GM21825 (cell line): Measurements from ENCODE around the gene DENND1A.

ENCODE experiments used
- ATAC-seq: cut with Tn5 transposase; IDR thresholded peaks from one replicate; pipeline ENCODE4 v1.9.1; 2021; ENCODE audit warnings: mild to moderate bottlenecking, moderate library complexity; ENCODE audit not compliant: unreplicated experiment

DENND1A gene

DNA sequence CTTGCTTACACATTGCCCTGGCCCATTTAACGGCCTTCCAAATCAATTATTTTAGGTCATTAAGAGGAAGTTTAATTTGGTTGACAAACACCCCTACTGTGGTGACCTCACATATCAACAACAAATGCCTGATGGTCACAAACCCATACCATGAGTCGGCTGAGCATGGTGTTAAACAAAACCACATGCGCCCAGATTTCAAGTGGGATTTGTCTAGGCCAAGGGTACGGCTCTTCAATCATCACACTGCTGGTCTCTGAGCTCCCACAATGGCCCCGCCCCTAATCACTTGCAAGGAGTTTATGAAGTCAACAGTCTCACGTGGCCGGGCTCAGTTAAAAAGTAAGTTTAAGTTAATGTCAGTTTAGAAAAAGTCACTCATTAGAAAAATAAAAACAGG lies 330.1 kb downstream of the DENND1A start:
- no peak for ATAC-seq

DNA sequence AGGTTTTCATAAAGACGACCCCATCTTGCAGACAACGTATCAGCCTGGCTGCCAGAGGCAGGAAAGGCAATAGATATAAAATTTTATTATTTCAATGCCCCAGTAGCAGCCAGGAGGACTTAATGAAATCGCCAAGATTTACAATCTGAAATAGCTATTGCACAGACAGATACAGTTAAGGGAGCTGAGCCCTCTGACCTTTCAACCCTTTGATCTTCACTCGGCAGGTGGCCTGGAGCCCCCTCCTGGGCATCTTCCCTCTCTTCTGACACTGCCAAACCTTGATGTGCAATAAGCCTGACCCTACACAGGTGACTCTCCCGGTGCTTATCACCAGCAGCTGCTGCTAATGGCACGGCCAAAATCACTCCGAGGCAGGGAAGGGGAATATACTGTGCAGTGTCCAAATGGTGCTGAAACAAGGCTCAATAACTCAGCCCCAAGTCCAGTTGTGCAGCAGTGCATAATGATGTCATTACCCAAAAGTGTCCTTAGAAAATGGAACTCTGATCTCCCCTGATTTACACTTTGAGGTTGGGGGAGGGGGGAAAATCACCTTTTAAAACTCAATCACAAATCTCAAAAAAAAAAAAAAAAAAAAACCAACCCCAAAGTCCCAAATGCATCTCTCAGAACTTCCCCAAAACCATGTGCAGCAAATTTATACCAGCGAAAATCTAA lies 331.9 kb downstream of the DENND1A start:
- no peak for ATAC-seq

DNA sequence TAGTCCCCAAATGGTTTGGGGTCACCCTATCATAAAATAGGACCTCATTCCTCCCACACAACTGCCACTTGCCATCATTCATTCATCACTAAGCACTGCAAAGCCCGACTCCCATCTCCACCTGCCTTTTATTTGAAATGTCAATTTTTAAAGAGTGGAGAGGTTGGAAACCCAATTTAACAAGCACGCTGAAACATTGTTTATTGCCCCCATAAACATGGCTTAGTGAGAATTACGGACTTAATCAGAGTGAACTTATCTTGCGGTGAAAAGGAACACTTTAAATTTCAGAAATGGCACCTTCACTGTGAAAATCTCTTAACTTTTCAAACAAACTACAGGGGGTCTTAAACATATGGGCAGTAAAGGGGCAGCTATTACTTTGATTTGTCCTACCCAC lies 332.9 kb downstream of the DENND1A start:
- no peak for ATAC-seq

DNA sequence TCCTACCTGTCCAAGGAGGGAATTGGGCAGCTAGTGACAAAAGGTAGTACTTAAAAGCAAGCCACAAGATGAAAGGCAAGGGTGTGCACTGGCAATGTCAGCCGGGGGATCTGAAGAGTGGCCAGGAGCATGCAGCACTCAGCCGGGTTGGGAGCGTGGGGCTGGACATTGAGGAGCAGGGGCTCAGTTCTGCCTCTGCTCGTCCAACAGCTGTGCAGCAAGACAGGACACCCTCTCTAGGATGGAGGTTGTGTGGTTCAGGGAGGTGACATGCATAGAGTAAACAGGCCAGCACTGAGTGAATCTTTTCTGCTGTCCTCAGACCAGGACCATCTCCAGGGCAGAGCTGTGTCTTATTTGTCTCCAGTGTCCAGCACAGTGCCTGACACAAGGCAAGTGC lies 338.6 kb downstream of the DENND1A start:
- no peak for ATAC-seq

DNA sequence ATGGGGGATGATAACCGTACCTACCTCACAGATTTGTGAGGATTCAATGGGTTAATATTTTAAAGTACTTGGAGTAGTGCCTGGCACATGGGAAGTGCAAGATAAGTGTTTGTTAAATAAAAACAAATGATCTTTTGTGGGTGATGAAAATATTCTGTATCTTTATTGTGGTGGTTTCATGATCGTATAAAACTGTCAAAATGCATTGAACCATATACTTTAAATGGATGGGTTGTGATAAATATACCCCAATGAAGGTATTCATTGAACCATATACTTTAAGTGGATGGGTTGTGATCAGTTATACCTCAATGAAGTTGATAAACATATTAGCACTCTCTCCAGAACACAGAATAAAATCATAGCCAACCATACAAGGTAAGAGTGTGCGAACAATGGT lies 339.4 kb downstream of the DENND1A start:
- no peak for ATAC-seq

DNA sequence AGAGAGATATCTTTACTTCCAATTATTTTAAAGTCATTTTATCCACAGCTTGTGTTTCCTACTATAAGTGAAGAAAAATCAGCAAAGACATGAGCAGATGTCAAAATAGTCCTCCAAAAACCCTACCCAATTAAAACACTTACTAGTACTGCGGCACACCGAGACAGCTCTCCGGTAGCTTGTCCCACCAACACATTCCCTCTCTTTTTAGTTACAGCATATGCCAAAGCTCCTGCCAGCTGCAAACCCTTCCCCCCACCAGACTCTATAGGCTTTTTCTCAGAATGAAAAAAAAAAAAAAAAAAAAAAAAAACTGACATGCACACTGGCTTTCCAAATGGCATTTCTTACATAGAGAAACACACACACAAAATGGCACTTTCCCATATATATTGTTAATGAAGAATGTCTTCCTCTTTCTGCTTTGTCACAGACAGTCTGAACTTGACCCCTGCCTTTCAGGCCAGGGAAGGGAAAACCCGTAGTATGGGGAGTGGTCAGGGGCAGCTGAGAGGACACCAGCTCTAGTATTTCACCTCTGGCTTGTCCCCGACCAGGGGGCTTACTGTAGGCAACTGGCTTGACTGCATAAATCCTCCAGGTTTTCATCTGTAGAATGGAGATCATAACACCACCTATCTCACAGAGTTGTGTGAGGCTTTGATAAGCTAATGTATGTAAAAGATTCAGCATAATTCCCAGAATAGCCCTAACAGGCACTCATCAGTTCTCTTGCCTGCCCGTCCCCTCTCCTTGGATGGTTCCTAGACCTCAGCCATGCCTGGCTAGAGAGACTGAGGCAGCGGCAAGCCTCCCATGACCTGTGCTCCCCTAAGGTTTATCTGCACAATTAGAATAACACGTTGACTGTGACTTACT lies 340.3 kb downstream of the DENND1A start:
- ATAC-seq: no peak

DNA sequence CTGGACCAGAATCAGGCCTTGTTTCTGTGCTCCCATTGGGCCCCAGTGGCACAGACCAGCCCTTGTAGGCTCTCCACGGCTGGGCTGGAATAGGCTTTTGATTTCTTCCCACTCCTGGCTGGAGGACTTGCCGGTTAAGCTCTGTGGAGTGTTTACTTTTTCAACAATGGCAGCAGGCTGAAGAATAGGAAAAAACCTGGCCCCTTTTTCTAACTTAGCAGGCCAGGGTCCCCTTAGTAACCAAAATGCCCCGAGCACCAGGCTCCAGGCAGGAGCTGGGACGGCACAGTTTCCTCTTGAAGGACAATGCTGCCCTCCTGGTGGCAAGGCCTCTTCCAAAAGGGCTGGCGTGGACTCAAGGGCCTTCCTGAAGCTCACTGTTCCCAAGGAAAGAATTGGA lies 343.7 kb downstream of the DENND1A start:
- ATAC-seq: no peak

DNA sequence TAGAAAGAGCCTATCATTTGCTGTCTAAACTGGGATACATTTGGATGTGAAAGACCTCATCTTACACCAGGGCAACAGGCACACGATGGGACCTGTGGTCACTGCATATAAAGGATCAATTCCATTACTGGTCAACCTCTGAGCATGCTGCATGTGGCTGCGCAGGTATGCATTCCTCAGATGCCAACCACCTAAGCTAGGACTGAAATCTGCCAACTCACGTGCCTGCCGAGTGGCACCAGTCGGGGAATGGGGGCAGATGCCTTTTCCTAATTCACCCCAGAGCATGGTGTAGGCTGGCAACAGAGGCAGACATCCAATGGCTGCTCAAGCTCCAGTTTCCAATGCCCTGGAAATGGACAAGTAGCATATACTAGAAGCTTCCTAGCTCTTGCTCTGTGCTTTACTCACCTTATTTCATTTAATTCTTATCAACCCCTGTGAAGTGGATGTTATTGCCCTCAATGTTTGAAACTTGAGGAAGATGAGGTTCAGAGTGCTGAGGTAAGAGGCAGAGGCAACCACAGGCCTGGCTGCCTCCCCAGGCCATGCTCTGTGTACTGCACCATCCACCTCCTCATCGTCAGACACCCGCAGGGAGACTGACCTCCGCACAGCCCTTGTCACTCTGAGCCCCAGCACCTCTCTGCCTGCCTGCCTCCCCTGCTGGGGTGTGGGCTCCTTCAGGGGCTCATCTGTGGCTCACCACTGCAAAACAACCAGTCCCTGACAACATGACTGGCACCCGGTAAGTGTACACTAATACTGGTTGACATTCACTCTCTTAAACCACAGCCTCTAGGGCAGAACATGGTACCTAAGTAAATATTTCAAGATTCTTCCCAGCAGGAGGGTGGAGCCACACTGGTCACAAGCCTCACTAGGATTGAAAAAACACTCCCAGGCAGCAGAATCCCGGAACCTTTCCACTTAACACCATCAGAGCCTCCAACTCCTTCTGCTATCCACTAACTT lies 345.4 kb downstream of the DENND1A start:
- ATAC-seq: no peak

DNA sequence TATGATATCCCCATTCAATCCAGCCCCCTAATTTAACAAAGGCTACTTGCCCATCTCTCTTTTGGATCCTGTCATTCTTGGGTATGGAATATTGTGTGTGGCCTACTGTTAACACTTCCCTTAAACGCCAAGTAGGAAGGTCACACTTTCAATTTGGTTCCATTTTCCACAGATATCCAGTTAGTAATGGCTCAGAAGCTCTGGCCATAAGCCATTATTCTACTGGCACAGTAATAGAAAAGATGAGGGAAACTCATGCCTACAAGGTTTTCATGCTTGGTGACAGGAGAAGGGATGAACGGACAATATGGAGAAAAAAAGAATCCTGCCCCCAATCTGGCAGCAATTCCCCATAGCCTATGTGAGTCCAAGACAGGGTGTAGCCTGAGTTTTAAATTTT lies 346.3 kb downstream of the DENND1A start:
- ATAC-seq: no peak

DNA sequence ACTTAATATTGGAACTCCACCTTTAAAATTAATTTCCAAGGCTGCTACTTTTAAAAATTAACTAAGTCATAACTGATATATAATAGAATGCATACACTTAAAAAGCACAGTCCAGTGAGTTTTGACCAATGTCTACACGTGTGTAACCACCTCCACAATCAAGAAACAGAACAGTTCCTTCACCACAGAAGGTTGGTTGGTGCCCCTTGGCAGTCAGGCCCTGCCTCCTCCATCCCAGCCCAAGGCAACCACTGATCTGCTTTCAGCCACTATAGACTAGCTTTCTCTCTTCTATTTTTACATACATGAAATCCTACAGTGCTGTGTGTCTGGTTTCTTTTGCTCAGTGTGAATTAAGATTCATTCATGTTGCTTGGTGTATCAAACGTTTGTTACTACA lies 358.7 kb downstream of the DENND1A start:
- ATAC-seq: no peak

DNA sequence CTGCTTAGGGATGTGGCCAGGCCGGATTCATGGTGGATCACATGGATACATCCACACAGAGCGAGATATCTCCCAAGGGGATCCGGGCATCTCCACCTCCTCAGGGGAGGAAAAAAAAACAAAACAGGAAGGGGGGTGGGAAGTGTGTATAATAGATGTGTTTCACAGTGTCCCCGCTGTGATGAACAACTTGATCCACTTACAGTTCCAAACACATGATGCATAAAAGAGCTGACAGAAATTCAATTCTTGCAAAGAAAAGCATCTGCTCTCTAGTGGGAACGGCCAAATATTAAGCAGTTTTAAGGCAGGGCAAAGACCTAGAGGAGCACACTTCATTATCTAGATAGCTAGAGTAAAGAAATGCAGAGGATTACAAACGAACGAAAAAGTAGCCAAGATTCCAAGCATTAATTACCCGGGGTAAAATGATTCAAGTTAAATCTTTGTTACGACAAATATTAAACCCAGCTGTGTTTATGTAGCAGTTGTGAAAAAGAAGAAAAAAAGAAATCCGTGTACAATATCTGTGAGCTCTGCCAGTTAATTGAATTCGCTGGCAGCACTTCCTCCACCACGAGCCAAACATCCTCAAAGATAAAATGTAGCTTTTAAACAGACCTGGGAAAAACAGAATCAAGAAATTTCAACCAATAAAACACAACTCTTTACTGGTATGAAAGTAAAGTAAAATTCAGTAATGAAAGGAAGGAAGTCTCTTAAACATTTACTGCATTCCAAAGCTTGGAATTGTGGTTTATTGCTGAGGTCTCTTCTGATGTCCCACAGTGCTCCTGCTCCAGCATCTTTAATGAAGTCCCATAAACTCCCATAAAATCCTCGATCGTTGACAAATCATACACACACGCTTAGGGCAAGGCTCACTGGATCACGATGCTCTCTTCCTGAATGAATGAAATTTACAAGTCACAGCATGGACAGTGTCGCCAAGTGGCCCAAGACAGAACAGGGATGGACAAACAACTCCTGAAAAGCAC lies 360.9 kb downstream of the DENND1A start:
- no peak for ATAC-seq

DNA sequence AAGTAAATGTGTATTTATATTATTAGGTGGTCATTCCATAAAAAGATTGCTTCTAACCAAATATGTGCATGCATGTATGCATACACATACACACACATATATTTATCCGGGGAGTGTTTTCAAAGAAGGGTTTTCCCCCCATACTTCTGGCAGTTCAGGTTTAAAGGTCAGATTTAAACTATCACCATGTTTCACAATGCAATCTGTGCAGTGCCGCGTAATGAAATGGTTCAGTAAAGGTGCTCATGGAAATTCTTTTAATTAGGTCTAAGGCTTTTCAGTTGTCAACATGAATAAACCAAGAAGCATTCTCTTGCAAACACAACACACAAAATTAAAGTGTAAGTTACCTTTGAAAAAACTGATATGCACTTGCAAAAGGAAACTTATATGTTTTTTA lies 362.9 kb downstream of the DENND1A start:
- ATAC-seq: no peak

DNA sequence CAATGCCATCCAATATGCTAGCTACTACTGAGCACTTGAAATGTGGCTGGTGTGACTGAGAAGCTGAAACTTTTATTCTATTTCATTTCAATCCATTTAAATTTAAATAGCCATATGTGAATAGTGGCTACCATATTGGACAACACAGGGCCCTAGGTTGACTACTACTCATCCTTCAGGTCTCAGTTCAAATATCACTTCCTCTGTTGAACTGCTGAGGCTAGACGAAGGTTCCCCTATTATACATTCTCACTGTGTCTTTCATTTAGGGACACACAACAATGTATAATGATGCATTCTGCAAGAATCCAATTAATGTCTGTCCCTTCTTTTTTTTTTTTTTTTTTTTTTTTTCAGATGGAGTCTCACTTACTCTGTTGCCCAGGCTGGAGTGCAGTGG lies 365.3 kb downstream of the DENND1A start:
- ATAC-seq: no peak

DNA sequence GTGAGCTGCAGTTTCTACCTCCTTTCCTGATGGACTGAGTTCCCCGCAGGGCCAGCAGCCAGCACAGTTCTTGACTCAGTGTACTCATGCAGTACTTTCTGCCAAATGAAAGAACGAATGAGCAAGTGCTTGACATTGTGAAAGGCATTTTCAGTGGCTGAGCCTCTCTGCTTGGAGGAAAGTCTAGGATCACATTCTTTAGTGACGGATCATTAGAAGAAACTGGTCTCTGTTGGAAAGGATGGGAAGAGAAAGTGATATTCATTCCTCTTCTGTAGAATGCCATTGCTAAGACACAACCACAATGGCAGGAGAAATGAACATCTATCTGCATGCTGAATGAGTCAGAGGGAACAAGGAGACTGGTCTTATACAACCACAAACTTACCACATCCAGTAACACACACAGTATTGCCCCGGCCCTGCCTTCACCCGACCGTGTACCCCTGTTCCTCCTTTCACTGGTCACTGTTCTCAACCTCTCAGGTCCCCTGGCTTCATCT lies 367.0 kb downstream of the DENND1A start:
- ATAC-seq: no peak

DNA sequence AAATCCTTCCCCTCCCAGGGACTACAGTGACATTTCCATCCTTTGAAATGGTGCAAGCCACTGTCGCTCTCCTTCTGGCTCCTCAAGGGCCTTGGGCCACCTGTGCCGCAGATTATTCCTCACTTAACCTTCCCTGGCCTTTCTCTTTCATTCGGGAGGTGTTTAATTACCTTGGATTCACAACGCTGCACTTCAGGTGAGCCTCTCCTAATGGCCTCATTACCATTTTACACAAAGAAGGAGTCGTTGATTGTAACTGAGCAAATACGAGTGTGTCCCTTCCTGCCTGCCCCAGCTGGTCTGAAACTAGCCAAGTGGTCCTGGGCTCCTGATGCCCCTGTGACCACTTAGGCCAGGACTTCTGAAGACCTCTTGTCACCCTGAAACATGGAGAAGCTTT lies 368.9 kb downstream of the DENND1A start:
- no peak for ATAC-seq

DNA sequence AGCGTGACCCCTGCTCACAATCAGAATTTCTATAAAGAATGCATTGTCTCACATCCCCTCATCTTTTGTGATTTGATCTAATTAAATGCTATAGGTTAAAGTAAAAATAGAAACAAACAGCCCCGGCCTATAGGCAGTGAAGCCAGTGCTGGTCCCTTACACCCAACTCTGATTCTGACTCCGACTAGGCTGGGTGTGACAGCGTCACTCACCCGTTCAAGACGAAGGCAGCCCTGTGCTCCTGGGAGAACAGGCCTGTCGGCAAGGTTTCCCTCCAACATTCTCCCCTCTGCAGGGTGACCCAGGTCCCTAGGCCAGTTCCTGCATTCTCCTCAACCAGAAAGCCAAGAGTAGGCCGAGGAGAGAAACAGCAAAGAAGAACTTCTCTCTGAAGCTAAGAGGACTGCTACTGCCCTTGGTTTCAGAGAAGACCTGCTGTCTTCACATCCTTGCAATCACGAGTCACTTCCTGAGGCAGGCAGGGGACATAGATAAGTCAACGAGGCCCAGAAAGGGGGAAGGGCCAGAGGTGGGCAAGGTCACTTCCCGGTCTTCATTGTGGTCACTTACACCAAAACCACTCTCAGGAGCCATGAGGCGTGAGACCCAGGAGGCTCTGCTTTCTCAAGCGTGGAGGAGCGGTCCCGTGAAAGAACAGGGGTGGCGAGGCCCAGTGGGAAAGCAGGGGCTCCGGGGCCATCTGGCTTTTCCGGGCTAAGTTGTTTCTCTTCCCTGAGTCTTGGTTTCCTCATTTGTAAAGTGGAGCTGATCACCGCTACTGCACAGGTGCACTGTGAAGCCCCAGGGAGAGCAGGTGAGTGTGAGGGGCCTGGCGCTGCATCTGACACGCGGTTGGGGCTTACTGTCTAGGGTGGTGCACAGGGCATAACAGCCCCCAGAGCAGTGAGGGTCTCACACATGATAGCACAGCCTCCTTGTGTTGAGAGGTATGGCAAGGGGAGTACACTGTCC lies 373.2 kb downstream of the DENND1A start:
- ATAC-seq: no peak

DNA sequence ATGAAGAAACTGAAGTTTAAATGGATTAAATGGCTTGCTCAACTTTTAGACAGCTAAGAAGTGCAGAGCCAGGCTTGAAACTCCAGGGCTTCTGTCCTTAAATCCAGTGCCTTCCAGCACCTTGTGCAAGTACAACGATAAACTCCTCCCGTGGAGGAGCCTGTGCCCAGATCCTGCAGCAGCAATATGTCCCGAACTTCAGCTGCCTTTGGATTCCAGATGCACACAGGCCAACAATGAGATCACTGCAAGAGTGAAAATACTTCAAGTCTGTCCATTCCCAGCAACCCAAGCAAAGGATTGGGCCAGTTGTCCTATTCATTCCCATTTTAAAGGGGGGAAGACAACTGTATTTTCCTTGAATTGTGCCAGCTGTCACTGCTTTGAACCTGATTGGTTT lies 374.3 kb downstream of the DENND1A start:
- ATAC-seq: no peak

DNA sequence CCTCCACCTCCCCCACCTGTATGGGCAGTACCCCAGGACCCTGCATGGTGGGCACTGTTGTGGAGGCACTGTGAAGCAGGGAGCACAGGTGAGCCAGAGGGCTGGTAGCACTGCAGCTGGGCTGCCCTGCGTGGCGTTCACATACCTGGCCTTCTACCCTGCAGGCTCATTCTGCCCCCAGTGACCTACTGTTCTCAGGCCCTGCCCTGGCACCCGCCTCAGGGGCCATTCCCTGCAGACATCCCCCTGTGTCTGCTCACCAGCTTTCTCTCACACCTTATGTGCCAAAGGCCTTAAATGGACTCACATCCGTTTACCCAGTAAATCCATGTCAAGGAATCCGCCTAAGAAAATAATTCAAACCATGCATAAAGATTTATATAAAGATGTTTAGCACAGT lies 377.4 kb downstream of the DENND1A start:
- ATAC-seq: no peak

DNA sequence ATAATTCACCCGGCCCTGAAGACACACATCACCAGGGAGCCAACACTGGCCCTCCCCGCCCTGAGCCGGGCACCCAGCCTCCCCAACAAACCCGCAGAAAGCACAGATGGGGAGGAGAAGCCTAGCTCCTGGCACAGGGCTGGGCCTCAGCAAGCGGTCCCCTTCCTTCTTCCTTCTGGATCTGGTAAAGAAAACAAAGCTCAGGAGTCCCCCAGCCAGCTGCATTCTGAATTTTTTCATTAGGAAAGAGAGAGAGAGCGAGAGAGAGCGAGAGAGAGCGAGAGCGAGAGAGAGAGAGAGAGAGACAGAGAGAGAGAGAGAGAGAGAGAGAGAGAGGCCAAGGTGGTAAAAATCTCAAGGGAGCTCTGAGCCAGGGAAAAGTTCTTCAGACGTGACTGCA lies 378.2 kb downstream of the DENND1A start:
- no peak for ATAC-seq
